Breast epithelium (tissue), 4 donors: ENCODE measurements around the gene CTIF. TPM values are rescaled to one million over a fixed set of nuclear protein-coding genes. Genes with fewer than 3 reads are reported as not detected.

ENCODE experiments used
- DNase-seq, 2 donors: peaks; one replicate each; pipeline ENCODE4 v3.0.0-alpha.2; 2019; ENCODE audit warnings: low spot score in 2 of 2
- H3K27ac ChIP-seq, 2 donors: fragments of 200-600 bp; sonication (generic) in 1 of 2; one replicate each; pipeline ENCODE4 v1.5.1; 2016 to 2019; ENCODE audit warnings: mild to moderate bottlenecking in 1 of 2
- H3K27me3 ChIP-seq, 2 donors: fragments of 200-600 bp; sonication (generic) in 1 of 2; one replicate each; pipeline versions ENCODE4 v1.5.1 to v1.6.0; 2017 to 2019; ENCODE audit warnings: control low read depth in 1 of 2, mild to moderate bottlenecking in 1 of 2
- H3K36me3 ChIP-seq: fragments of 200-600 bp; one replicate; pipeline ENCODE4 v1.5.1; 2019
- H3K4me1 ChIP-seq, 2 donors: fragments of 200-600 bp; sonication (generic); one replicate each; pipeline ENCODE4 v1.5.1; 2016 to 2019; ENCODE audit warnings: control low read depth in 1 of 2
- H3K4me3 ChIP-seq, 3 donors: fragments of 200-600 bp; sonication (generic); 1 replicate in 2 of 3; 2 replicates in 1 of 3; pipeline ENCODE4 v1.5.1; 2016 to 2019; ENCODE audit warnings: mild to moderate bottlenecking in 3 of 3, moderate library complexity in 2 of 3
- H3K9me3 ChIP-seq, 2 donors: fragments of 200-600 bp; sonication (generic) in 1 of 2; one replicate each; pipeline ENCODE4 v1.5.1; 2016 to 2019; ENCODE audit warnings: control low read depth in 1 of 2
- CTCF ChIP-seq, 3 donors: fragments of 450-650 bp; IDR thresholded peaks; one replicate each; pipeline ENCODE4 v1.5.1; 2016 to 2017; ENCODE audit warnings: antibody characterized with exemption in 3 of 3, mild to moderate bottlenecking in 3 of 3, moderate library complexity in 3 of 3
- POLR2A ChIP-seq: fragments of 450-650 bp; IDR thresholded peaks from one replicate; pipeline ENCODE4 v1.6.1; 2016; ENCODE audit warnings: antibody characterized with exemption, mild to moderate bottlenecking, moderate library complexity
- POLR2AphosphoS5 ChIP-seq, 3 donors: sonication (generic); formaldehyde crosslinking; IDR thresholded peaks; one replicate each; pipeline ENCODE4 v1.6.1; 2017; ENCODE audit warnings: antibody characterized with exemption in 3 of 3
- intact Hi-C: fragments of 100-400 bp; cut with DNase I; formaldehyde crosslinking; loops from one replicate; pipeline ENCODE4 v1.15.1; 2023; ENCODE audit warnings: low total_unique reads
- total RNA-seq, 3 donors: library from RNA; depleted of rRNA; stranded (reverse); fragments of >200 nt; gene quantifications; one replicate each; pipeline ENCODE4 v1.1.0, GENCODE V29; 2016

Gene CTIF
- total RNA-seq, 3 donors from 2014 or later: 28.8 to 78.9 (median 32.6) TPM

GRCh38 chr18:48696218-48696617 is 157.4 kb downstream of the CTIF start:
- Histone ChIP-seq H3K4me3 (no peak overlapping the region), H3K9me3 (no peaks in the 10 kb centered on the region), H3K27ac (no peak overlapping the region), H3K27me3 (no peaks in the 10 kb centered on the region), H3K4me1 (no peaks in the 10 kb centered on the region), H3K36me3 (no peaks in the 10 kb centered on the region)
- intact Hi-C loops: no loop called here
- no peak for DNase-seq
- TF ChIP-seq CTCF (IDR thresholded peaks at IDR 0.05) (no peak), POLR2A (no peak), POLR2AphosphoS5 (IDR thresholded peaks at IDR 0.05) (no peak)

GRCh38 chr18:48697441-48697840 is 158.6 kb downstream of the CTIF start:
- DNase-seq: no peak
- intact Hi-C loops: no loop called here
- H3K36me3 ChIP-seq: no peaks in the 10 kb centered on the region

GRCh38 chr18:48698707-48699106 is 159.9 kb downstream of the CTIF start:
- H3K4me3 ChIP-seq: no peak overlapping the region
- TF ChIP-seq POLR2AphosphoS5 (IDR thresholded peaks at IDR 0.05): no peak
- TF ChIP-seq CTCF (IDR thresholded peaks at IDR 0.05): no peak
- TF ChIP-seq POLR2A: no peak
- intact Hi-C loops: no loop called here
- no peaks in the 10 kb centered on the region for H3K4me1 ChIP-seq
- no peaks in the 10 kb centered on the region for H3K9me3 ChIP-seq
- no peaks in the 10 kb centered on the region for H3K36me3 ChIP-seq
- DNase-seq: no peak
- no peaks in the 10 kb centered on the region for H3K27me3 ChIP-seq
- H3K27ac ChIP-seq: no peak overlapping the region

More at GRCh38 chr18:48697441-48697840, 158.6 kb downstream of the CTIF start:
- Histone ChIP-seq H3K27me3 (no peaks in the 10 kb centered on the region), H3K4me3 (no peak overlapping the region), H3K9me3 (no peaks in the 10 kb centered on the region), H3K27ac (no peak overlapping the region), H3K4me1 (no peaks in the 10 kb centered on the region)
- no peak for TF ChIP-seq CTCF (IDR thresholded peaks at IDR 0.05)
- TF ChIP-seq POLR2AphosphoS5 (IDR thresholded peaks at IDR 0.05): no peak
- no peak for TF ChIP-seq POLR2A

- TF ChIP-seq POLR2A (no peak), POLR2AphosphoS5 (IDR thresholded peaks at IDR 0.05) (no peak), CTCF (IDR thresholded peaks at IDR 0.05) (no peak)
- H3K27ac ChIP-seq: no peak overlapping the region
- intact Hi-C loops: no loop called here
These were observed 160.9 kb downstream of the CTIF start for GRCh38 chr18:48699761-48700160.

GRCh38 chr18:48700446-48700845 is 161.6 kb downstream of the CTIF start:
- Histone ChIP-seq H3K27ac (no peak overlapping the region), H3K4me1 (no peaks in the 10 kb centered on the region), H3K9me3 (no peaks in the 10 kb centered on the region), H3K27me3 (no peaks in the 10 kb centered on the region), H3K4me3 (no peak overlapping the region), H3K36me3 (no peaks in the 10 kb centered on the region)
- intact Hi-C loops: no loop called here
- no peak for TF ChIP-seq POLR2AphosphoS5 (IDR thresholded peaks at IDR 0.05)
- TF ChIP-seq POLR2A: no peak
- no peak for TF ChIP-seq CTCF (IDR thresholded peaks at IDR 0.05)
- no peak for DNase-seq

More at GRCh38 chr18:48699761-48700160, 160.9 kb downstream of the CTIF start:
- no peak for DNase-seq
- Histone ChIP-seq H3K4me1 (no peaks in the 10 kb centered on the region), H3K27me3 (no peaks in the 10 kb centered on the region), H3K4me3 (no peak overlapping the region), H3K36me3 (no peaks in the 10 kb centered on the region), H3K9me3 (no peaks in the 10 kb centered on the region)
